HG02840 (cell line): ENCODE results near the gene OR4K1.
"Not testable (repeated sequence)": the region's sequence is repeated elsewhere in the genome, so short reads cannot be mapped to it uniquely, and the experiment has no call there.

Source experiments
- ATAC-seq: cut with Tn5 transposase; IDR thresholded peaks from one replicate; pipeline ENCODE4 v1.9.1; 2021; ENCODE audit warnings: mild to moderate bottlenecking, moderate library complexity, moderate number of reproducible peaks; ENCODE audit not compliant: unreplicated experiment, low FRiP score

OR4K1 gene

GRCh38 chr14:19930617-19931016 is at the start of gene OR4K1:
Gene OR4K1 (plus strand): TSS chr14:19930917. CDS start chr14:19935667, 4,750 bp downstream.
- ATAC-seq = no peak

- ATAC-seq = no peak
Observed at GRCh38 chr14:19895282-19895681, 35.4 kb upstream of the OR4K1 start.

GRCh38 chr14:19900999-19901398 is 29.7 kb upstream of the OR4K1 start:
- ATAC-seq = no peak

GRCh38 chr14:19902409-19902808 is 28.3 kb upstream of the OR4K1 start:
- ATAC-seq = no peak

- ATAC-seq = no peak
Observed at GRCh38 chr14:19906665-19907064, 24.1 kb upstream of the OR4K1 start.

- no peak for ATAC-seq
Observed at GRCh38 chr14:19911114-19911513, 19.6 kb upstream of the OR4K1 start.

- no peak for ATAC-seq
Observed at GRCh38 chr14:19917243-19917642, 13.5 kb upstream of the OR4K1 start.

- no peak for ATAC-seq
Observed at GRCh38 chr14:19917955-19918518, 12.7 kb upstream of the OR4K1 start.

- no peak for ATAC-seq
Observed at GRCh38 chr14:19918553-19919264, 12.0 kb upstream of the OR4K1 start.

GRCh38 chr14:19920021-19920657 is 10.6 kb upstream of the OR4K1 start, which contains the start of gene OR4K5:
Gene OR4K5 (plus strand): TSS chr14:19920607. CDS start chr14:19920607, 0 bp downstream.
- ATAC-seq = no peak

- no peak for ATAC-seq
Observed at GRCh38 chr14:19941668-19942067, 11.0 kb downstream of the OR4K1 start.

- no peak for ATAC-seq
Observed at GRCh38 chr14:19947413-19948090, 16.8 kb downstream of the OR4K1 start.

GRCh38 chr14:19949218-19949617 is 18.5 kb downstream of the OR4K1 start:
- ATAC-seq = no peak

- ATAC-seq = not testable (repeated sequence)
Observed at GRCh38 chr14:19969735-19970134, 39.0 kb downstream of the OR4K1 start.

- ATAC-seq = no peak
Observed at GRCh38 chr14:19974844-19975243, 44.1 kb downstream of the OR4K1 start.

GRCh38 chr14:19975291-19975690 is 44.6 kb downstream of the OR4K1 start, which contains the start of gene OR4K15:
Gene OR4K15 (plus strand): TSS chr14:19975591. CDS start chr14:19975591, 0 bp downstream.
- ATAC-seq = no peak
